HG03108 (cell line): ENCODE measurements around the gene MPPED2.

Experiments
- ATAC-seq: cut with Tn5 transposase; IDR thresholded peaks from one replicate; pipeline ENCODE4 v1.9.1; 2021; ENCODE audit warnings: moderate library complexity; ENCODE audit not compliant: unreplicated experiment

Gene MPPED2

DNA sequence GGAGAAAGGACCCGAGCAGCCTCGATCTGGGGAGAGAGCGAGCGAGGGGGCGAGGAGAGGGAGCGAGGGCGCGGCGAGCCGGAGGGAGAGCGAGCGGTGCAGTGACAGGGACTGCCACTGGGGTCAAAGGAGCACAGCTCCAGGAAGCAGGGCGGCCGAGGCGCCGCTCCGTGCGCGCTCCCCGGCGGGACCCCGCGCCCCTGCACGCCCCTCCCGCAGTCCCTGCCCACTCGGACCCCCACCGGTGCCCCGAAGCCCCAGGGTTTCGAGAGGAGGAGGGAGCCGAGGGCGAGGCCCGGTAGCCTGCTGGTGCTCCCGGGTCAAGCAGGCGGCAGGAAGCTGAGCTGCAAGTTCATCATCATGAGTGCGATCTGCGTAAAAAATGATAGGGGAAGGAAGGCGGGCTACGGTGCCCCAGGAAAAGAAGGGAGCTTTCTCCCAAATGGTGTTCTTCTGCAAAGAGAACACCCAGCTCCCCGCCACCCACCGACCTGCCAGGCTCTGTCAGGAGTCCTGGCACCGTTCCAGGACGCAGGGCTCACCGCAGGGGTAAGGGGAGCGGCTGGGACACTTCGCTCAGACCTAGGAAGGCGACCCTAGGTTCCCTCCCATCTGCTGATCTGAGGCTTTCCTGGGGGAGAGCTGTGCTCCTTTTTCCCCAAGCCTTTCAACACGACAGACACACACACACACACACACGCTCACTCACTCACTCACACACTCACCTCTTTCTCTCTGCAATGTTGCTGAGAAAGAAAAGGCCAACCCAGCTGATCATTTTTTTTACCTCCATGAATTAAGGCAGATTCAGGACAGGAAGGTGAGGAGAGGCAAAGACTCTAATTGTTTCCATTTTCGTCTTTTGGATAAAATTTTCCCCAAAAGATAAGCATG, at the start of gene MPPED2:
Gene MPPED2, minus strand, starts transcription at position 103 of the 894 bp plus-strand sequence. CDS start 5,980 bp downstream, outside the sequence.
- peak; percentile 87 for ATAC-seq

DNA sequence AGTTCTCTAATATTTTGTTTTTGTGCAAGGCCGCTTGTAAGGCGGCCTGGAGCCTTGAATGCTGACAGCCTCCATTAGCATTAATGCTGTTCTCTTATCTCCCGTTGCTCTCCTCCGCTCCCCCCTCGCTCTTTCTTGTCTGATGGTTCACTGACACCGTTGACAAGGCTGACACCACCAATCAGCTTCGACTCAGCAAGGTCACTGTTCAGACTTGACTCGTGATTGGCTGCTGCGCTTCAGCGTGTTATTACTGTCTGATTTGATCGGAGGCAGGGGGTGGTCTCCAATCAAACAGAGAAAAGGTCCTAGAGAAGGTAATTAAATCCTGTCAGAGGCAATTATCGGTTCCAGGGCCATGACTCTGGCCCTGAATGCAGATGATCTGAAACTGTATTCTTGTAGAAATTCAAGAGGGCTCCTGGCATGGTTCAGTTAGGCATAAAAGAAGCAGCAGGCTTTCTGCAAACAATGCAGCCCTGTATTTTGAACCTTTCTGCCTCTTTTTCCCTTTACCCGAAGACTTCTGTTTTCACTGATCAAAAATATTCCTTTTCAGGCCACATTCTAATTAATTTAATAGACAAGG, 49.3 kb upstream of the MPPED2 start:
- no peak for ATAC-seq

GRCh38 chr11:30631148-30631547, 45.0 kb upstream of the MPPED2 start:
- ATAC-seq: no peak

DNA sequence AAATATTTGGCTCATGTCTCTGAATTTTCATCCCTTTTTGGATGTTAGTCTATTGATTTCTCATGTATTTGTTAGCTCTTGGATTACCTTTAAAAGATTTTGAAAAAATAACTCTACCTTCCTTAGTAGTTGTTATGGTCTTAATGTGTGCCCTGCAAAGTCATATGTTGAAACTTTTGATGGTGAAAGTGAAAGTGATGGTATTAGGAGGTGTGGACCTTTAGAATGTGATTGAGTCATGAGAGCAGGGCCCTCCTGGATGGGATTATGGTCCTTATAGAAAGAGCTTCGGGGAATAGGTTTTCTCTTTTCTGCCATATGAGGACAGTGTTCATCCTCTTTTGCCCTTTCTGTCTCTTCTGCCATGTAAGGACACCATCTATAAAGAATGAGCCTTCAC, 33.6 kb upstream of the MPPED2 start:
- ATAC-seq: no peak

- ATAC-seq: no peak
These were observed 31.6 kb upstream of the MPPED2 start for GRCh38 chr11:30617762-30618161.

DNA sequence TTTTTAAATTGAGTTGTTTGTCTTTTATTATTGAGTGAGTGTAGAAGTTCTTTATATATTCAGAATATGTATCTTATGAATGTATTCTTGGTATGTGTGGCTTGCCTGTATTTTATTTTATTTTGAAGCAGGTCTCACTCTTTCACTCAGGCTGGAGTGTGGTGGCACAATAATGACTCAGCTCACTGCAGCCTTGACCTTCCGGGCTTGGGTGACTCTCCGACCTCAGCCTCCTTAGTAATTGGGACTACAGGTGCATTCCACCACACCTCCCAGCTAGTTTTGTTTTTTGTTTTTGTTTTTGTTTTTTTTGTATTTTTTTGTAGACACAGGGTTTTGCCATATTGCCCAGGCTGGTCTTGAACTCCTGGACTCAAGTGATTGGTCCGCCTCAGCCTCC, 24.5 kb upstream of the MPPED2 start:
- no peak for ATAC-seq

GRCh38 chr11:30608534-30608933, 22.4 kb upstream of the MPPED2 start:
- no peak for ATAC-seq

DNA sequence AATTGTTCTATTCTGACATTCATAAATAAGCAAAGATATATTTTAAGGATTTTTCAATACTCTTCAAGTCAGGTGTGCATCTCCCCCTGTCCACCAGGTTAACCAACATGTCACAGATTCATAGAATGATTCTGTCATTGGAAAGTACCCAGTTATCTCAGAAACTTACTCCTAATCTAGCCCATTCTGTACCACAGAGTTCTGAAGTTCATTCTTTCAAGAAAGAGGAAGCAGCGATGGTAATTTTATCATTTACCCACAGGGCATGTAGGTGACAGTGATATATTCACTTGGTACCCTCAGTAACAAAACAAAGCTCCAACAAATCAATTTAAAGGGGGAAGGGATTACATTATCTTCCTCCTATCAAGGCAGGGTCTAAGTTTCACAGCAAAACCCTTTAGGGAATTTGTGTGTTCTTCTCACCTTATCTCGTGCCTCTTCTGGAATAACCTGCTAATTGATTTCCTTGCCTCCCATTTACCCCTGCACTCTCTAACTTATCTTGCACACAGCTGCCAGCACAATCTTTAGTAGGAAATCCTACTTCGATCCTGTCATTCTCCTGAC, 19.0 kb upstream of the MPPED2 start:
- no peak for ATAC-seq

- ATAC-seq: no peak
These were observed 17.2 kb upstream of the MPPED2 start for GRCh38 chr11:30603357-30603756.

- ATAC-seq: no peak
These were observed 10.7 kb upstream of the MPPED2 start for GRCh38 chr11:30596832-30597231.

GRCh38 chr11:30595934-30596333, 9.8 kb upstream of the MPPED2 start:
- no peak for ATAC-seq

DNA sequence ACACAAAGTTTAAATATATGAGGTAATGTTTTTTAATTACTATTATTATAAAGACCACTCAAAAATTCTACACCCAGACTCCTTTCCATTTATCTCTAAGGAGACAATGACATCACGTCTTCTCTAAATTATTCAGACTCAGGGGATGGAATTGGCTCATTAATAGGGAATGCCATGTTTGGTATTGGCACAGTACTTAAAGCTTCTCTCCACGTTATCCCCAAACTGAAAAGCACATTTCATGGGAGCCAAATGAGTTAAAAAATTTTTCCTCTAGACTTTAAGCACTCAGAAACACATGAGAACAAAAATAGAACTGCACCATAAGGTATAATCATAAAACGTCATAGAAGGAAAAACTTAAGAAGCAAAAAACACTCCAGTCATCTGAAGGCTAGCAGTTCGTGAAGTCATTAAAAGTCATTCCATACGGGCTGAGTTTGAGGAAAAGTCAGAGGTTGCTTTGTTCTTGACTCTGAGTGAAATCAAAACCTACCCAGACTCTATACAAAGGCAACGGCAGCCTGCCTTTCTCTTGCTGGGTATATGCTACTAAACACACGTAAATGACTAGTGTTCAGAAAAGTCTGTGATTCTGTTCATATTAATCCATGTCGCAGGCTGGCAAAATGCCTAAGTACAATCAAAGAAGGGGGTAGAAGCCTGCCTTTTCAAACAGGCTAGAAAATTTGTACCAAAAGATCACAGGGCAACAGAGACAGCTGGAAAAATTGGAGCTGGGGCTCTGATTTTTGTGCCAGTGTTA, 8.7 kb upstream of the MPPED2 start:
- no peak for ATAC-seq

DNA sequence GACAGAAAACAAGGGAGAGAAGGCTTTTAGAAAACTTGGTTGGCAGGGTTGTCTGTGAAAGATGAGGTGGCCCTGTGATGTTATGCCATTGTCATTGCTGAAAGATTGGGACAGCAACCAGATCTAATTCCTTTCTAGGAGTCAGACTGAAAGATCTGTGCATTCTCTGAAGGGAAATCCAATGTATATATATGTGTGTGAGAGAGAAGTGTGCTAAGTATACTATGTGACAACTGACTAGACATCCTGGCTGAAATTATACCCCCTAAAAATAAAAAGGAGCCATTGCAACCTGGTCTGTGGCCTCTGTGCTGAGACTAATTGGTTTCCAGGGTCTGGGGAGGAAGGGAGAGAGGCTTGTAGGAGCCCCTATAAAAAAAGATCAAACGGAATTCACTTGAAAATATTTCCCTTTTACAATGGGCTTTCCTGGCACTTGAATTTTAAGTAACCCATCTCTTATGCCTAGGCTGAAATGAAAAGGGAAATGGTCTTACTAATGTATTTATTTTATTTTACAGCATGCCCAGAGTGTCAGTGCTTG, 1.2 kb upstream of the MPPED2 start:
- no peak for ATAC-seq

GRCh38 chr11:30585892-30586250, 282 bp downstream of the MPPED2 start:
- ATAC-seq: no peak

DNA sequence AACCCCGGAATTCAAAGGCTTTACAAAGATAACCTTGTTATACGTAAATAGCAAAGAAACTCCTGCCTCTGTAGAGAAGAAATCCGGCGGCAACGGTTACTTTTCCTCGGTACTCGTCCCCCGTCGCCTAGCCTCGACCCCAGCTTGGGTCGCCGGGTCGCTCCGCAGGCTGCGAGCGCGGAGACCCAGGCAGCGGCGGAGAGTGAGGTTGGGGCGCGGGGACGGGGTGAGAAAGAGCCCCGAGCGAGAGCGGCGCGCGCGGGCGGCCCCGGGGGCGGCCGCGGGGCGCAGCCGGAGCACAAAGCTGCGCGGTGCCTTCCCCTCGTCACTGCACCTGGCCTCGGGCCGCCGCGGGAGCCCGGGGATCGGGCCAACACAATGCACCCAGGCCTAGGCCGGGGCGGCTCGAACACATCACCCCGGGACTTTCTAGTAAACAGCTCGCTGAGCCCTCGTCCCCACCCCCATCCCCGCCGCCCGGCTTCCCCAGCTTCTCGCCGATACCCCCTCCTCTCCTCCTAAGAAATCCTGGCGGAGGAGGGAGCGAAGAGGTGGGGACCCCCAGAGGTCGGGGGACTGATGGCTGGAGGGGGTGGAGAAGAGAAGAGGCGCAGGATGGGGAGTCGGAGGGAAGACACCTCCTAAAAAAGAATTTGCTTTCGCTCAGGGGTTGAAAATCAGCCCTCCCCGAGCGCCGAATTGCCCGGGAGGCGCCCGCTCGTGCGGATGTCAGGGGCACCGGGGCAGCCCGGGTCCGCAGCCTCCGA, 845 bp downstream of the MPPED2 start:
- no peak for ATAC-seq

- no peak for ATAC-seq
These were observed 2.5 kb downstream of the MPPED2 start for GRCh38 chr11:30583476-30584280.

- no peak for ATAC-seq
These were observed 3.4 kb downstream of the MPPED2 start for GRCh38 chr11:30582726-30583125.

GRCh38 chr11:30581675-30582074, 4.5 kb downstream of the MPPED2 start:
- ATAC-seq: no peak

DNA sequence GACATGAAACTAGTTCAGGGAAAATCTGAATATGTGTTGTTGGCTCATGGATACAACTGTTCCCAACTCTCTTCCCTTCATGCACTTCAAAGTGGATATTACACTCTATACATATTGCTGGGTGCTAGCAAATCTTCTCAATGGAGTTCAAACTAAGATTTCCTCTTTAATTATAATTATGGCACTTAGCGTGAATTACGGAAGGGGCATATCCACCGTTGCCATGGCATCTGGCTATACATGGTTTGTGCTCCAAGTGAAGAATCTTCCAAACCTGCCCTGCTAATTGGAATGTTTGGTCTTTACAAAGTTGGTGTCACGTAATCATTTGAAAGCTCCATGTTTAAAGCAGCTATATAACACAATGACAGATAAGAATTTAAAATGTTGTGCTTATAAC, 5.6 kb downstream of the MPPED2 start:
- no peak for ATAC-seq
